Measurements from ENCODE around the gene EXOSC2. TPM values are rescaled to one million over a fixed set of nuclear protein-coding genes. Genes with fewer than 3 reads are reported as not detected.

The EXOSC2 gene
- total and polyA plus RNA-seq, 2 donors (not counting 1 experiment from before 2014, with no cell fraction given): 22.0 to 29.6 TPM

GRCh38 chr9:130687615-130688014, 6.0 kb upstream of the EXOSC2 start:
- DNase-seq (ENCODE audit: low read depth in 2 of 2): no peak
- Histone ChIP-seq H4K20me1 (ENCODE audit: control insufficient read depth, extremely low read depth, insufficient read depth, low read length) (no peaks in the 10 kb centered on the region), H3K4me1 (ENCODE audit: control insufficient read depth, extremely low read depth, insufficient read depth, low read length) (no peaks in the 10 kb centered on the region), H3K27me3 (ENCODE audit: control insufficient read depth, insufficient read depth, low read length) (no peaks in the 10 kb centered on the region), H2AFZ (ENCODE audit: low read length) (no peak overlapping the region), H3K4me3 (replicated peaks in 1 of 4; ENCODE audit: control extremely low read depth in 1 of 4, insufficient read depth in 1 of 4, low read depth in 3 of 4, low read length in 4 of 4) (no peak overlapping the region), H3K9me3 (ENCODE audit: control insufficient read depth, insufficient read depth, low read depth, low read length) (no peaks in the 10 kb centered on the region), H3K79me2 (ENCODE audit: control insufficient read depth, insufficient read depth, low read length) (no peaks in the 10 kb centered on the region), H3K27ac (ENCODE audit: insufficient read depth, low read length) (no peak overlapping the region), H3K9ac (ENCODE audit: insufficient read depth, low read length) (no peak overlapping the region), H3K4me2 (ENCODE audit: extremely low read depth, insufficient read depth, low read length) (no peak overlapping the region), H3K36me3 (ENCODE audit: control insufficient read depth, insufficient read depth, low read length) (no peaks in the 10 kb centered on the region)
- TF ChIP-seq EZH2 (IDR thresholded peaks at IDR 0.05; ENCODE audit: low read length, missing control alignments): no peak
- TF ChIP-seq, protein P1, sequence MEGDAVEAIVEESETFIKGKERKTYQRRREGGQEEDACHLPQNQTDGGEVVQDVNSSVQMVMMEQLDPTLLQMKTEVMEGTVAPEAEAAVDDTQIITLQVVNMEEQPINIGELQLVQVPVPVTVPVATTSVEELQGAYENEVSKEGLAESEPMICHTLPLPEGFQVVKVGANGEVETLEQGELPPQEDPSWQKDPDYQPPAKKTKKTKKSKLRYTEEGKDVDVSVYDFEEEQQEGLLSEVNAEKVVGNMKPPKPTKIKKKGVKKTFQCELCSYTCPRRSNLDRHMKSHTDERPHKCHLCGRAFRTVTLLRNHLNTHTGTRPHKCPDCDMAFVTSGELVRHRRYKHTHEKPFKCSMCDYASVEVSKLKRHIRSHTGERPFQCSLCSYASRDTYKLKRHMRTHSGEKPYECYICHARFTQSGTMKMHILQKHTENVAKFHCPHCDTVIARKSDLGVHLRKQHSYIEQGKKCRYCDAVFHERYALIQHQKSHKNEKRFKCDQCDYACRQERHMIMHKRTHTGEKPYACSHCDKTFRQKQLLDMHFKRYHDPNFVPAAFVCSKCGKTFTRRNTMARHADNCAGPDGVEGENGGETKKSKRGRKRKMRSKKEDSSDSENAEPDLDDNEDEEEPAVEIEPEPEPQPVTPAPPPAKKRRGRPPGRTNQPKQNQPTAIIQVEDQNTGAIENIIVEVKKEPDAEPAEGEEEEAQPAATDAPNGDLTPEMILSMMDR (conservative IDR thresholded peaks at IDR 0.05 in 1 of 2, IDR thresholded peaks at IDR 0.05 in 1 of 2; ENCODE audit: low read depth in 1 of 2, low read length in 2 of 2): no peak

DNA sequence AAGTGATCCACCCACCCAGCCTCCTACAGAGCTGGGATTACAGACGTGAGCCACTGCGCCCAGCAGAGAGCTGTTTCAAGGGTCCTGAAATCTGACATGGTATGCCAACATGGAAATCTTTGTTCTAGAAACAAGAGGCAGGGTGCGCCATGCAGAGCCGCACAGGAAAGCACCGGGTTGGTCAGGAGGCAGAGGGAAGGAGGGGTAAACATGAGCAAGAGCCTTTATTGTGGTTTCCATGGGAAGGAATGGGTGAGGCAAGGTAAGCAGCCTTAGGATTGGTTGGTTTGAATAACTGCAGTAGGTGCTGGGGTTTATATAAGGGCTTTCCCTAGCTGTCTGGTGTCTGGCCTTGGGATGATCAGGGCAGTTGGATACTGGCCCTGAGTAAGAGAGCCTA, 5.5 kb upstream of the EXOSC2 start:
- Histone ChIP-seq H3K4me1 (ENCODE audit: control insufficient read depth, extremely low read depth, insufficient read depth, low read length) (no peaks in the 10 kb centered on the region), H3K4me2 (ENCODE audit: extremely low read depth, insufficient read depth, low read length) (no peak overlapping the region), H4K20me1 (ENCODE audit: control insufficient read depth, extremely low read depth, insufficient read depth, low read length) (no peaks in the 10 kb centered on the region), H2AFZ (ENCODE audit: low read length) (no peak overlapping the region), H3K79me2 (ENCODE audit: control insufficient read depth, insufficient read depth, low read length) (no peaks in the 10 kb centered on the region), H3K9ac (ENCODE audit: insufficient read depth, low read length) (no peak overlapping the region), H3K9me3 (ENCODE audit: control insufficient read depth, insufficient read depth, low read depth, low read length) (no peaks in the 10 kb centered on the region), H3K27ac (ENCODE audit: insufficient read depth, low read length) (no peak overlapping the region), H3K27me3 (ENCODE audit: control insufficient read depth, insufficient read depth, low read length) (no peaks in the 10 kb centered on the region), H3K4me3 (replicated peaks in 1 of 4; ENCODE audit: control extremely low read depth in 1 of 4, insufficient read depth in 1 of 4, low read depth in 3 of 4, low read length in 4 of 4) (no peak overlapping the region), H3K36me3 (ENCODE audit: control insufficient read depth, insufficient read depth, low read length) (no peaks in the 10 kb centered on the region)
- no peak for DNase-seq (ENCODE audit: low read depth in 2 of 2)
- no peak for TF ChIP-seq EZH2 (IDR thresholded peaks at IDR 0.05; ENCODE audit: low read length, missing control alignments)
- TF ChIP-seq, protein P1 (conservative IDR thresholded peaks at IDR 0.05 in 1 of 2, IDR thresholded peaks at IDR 0.05 in 1 of 2; ENCODE audit: low read depth in 1 of 2, low read length in 2 of 2): no peak

- H3K79me2 ChIP-seq (ENCODE audit: control insufficient read depth, insufficient read depth, low read length): peaks cover 10% of the 10 kb centered on the region
- H3K9me3 ChIP-seq (ENCODE audit: control insufficient read depth, insufficient read depth, low read depth, low read length): no peaks in the 10 kb centered on the region
- no peak for TF ChIP-seq EZH2 (IDR thresholded peaks at IDR 0.05; ENCODE audit: low read length, missing control alignments)
- TF ChIP-seq, protein P1 (conservative IDR thresholded peaks at IDR 0.05 in 1 of 2, IDR thresholded peaks at IDR 0.05 in 1 of 2; ENCODE audit: low read depth in 1 of 2, low read length in 2 of 2): no peak
- peak overlapping the region; percentile 8 to 66 (median 44) for H3K4me3 ChIP-seq (replicated peaks in 1 of 4; ENCODE audit: control extremely low read depth in 1 of 4, insufficient read depth in 1 of 4, low read depth in 3 of 4, low read length in 4 of 4)
- H2AFZ ChIP-seq (ENCODE audit: low read length): peak overlapping the region; percentile 74
- no peak overlapping the region for H3K9ac ChIP-seq (ENCODE audit: insufficient read depth, low read length)
- peak overlapping the region; percentile 71 for H3K4me2 ChIP-seq (ENCODE audit: extremely low read depth, insufficient read depth, low read length)
- no peak for DNase-seq (ENCODE audit: low read depth in 2 of 2)
- H3K27me3 ChIP-seq (ENCODE audit: control insufficient read depth, insufficient read depth, low read length): no peaks in the 10 kb centered on the region
- no peaks in the 10 kb centered on the region for H3K4me1 ChIP-seq (ENCODE audit: control insufficient read depth, extremely low read depth, insufficient read depth, low read length)
- no peaks in the 10 kb centered on the region for H3K36me3 ChIP-seq (ENCODE audit: control insufficient read depth, insufficient read depth, low read length)
- H4K20me1 ChIP-seq (ENCODE audit: control insufficient read depth, extremely low read depth, insufficient read depth, low read length): no peaks in the 10 kb centered on the region
- H3K27ac ChIP-seq (ENCODE audit: insufficient read depth, low read length): no peak overlapping the region
These were observed 4.0 kb upstream of the EXOSC2 start for GRCh38 chr9:130689572-130689936.
